GM12801 (cell line): ENCODE measurements around the gene ARHGAP30.

Experiments used
- CTCF ChIP-seq: IDR thresholded peaks from one replicate; pipeline ENCODE4 v1.5.1; 2011; ENCODE audit warnings: control low read depth; ENCODE audit not compliant: insufficient read length; ENCODE audit errors: extremely low read depth

The ARHGAP30 gene

GRCh38 chr1:161013131-161013487, 56.6 kb downstream of the ARHGAP30 start:
- TF ChIP-seq CTCF: no peak

GRCh38 chr1:161012420-161012819, 57.3 kb downstream of the ARHGAP30 start:
- TF ChIP-seq CTCF: no peak

GRCh38 chr1:161009602-161010211, 60.0 kb downstream of the ARHGAP30 start:
- TF ChIP-seq CTCF: no peak

- no peak for TF ChIP-seq CTCF
Measured at GRCh38 chr1:161008869-161009510, 60.7 kb downstream of the ARHGAP30 start.

- no peak for TF ChIP-seq CTCF
Measured at GRCh38 chr1:161007369-161007768, 62.3 kb downstream of the ARHGAP30 start.

GRCh38 chr1:161006563-161006962, 63.1 kb downstream of the ARHGAP30 start:
- TF ChIP-seq CTCF: no peak

GRCh38 chr1:161001525-161001924, 68.2 kb downstream of the ARHGAP30 start:
- TF ChIP-seq CTCF: no peak
